K562 (cell line): Measurements from ENCODE around the gene IL20RA. TPM values are rescaled to one million over a fixed set of nuclear protein-coding genes. Genes with fewer than 3 reads are reported as not detected.

ENCODE experiments used
- ATAC-seq: fragments of 200-7000 bp; cut with Tn5 transposase; 3 replicates; pipeline ENCODE4 v1.9.1; 2020; ENCODE audit warnings: moderate library complexity
- BruUV-seq: library from RNA; stranded (reverse); fragments of 400-500 nt; replicated peaks from 2 replicates; lab custom pipeline; 2021; lab: Mats Ljungman, UMichigan
- CTCF ChIA-PET: fragments of 300-600 bp; formaldehyde crosslinking; extraction: SDS; loops from one replicate; lab custom pipeline; 2021; ENCODE audit warnings: low intra/inter-chr PET ratio; lab: Yijun Ruan, JAX
- POLR2A ChIA-PET: fragments of 300-600, 350-650 bp; sonication (Branson Sonifier 250); formaldehyde crosslinking; extraction: SDS; loops from one replicate; lab custom pipeline; 2021; ENCODE audit warnings: antibody characterized with exemption, inconsistent platforms; lab: Yijun Ruan, JAX
- DNase-seq, 4 experiments: peaks; one replicate each; pipeline versions ENCODE4 v3.0.0 to v3.0.0-alpha.2; 2011 to 2018; ENCODE audit warnings: low spot score in 3 of 4, mixed read lengths in 3 of 4; ENCODE audit errors: extremely low read depth in 1 of 4
- FAIRE-seq: peaks from 2 replicates; lab custom pipeline; 2011; peaks lifted over from hg19 to GRCh38; lab: Jason Lieb, UNC
- H2AFZ ChIP-seq: 2 replicates; pipeline ENCODE4 v1.6.0; 2011; ENCODE audit warnings: low read depth, low read length, control low read depth, inconsistent platforms
- H3K27ac ChIP-seq: fragments of 200-600 bp; 3 replicates; pipeline ENCODE4 v1.8.0; 2011; ENCODE audit warnings: low read depth, mild to moderate bottlenecking, control low read depth, inconsistent platforms, low read length, moderate library complexity, mixed read lengths; ENCODE audit errors: extremely low read depth
- H3K27me3 ChIP-seq, 2 experiments: fragments of 300-600 bp in 1 of 2; 2 replicates in 1 of 2; 3 replicates in 1 of 2; pipeline versions ENCODE4 v1.6.0 to v1.8.0; 2011; ENCODE audit warnings: inconsistent platforms in 2 of 2, low read length in 2 of 2, mild to moderate bottlenecking in 1 of 2, mixed read lengths in 1 of 2, moderate library complexity in 1 of 2; ENCODE audit not compliant: control insufficient read depth in 2 of 2, insufficient read depth in 2 of 2
- H3K36me3 ChIP-seq: fragments of 300-600 bp; 3 replicates; pipeline ENCODE4 v1.8.0; 2011; ENCODE audit warnings: mild to moderate bottlenecking, low read length, inconsistent platforms; ENCODE audit not compliant: control insufficient read depth, insufficient read depth
- H3K4me1 ChIP-seq, 2 experiments: fragments of 200-600 bp in 1 of 2; replicated peaks in 1 of 2; 2 replicates in 1 of 2; 3 replicates in 1 of 2; pipeline versions ENCODE4 v1.5.1 to v1.8.0; 2011; ENCODE audit warnings: inconsistent platforms in 2 of 2, low read length in 2 of 2, mild to moderate bottlenecking in 1 of 2, mixed read lengths in 1 of 2, moderate library complexity in 1 of 2; ENCODE audit not compliant: control insufficient read depth in 2 of 2, insufficient read depth in 2 of 2
- H3K4me2 ChIP-seq: 2 replicates; pipeline ENCODE4 v1.6.1; 2011; ENCODE audit warnings: low read length, control low read depth, inconsistent platforms, mixed read lengths; ENCODE audit not compliant: insufficient read depth
- H3K4me3 ChIP-seq: fragments of 200-600 bp; sonication (generic), shearing (Covaris generic); 2 replicates; pipeline ENCODE4 v1.5.1; 2016; ENCODE audit warnings: control low read depth, inconsistent platforms
- H3K79me2 ChIP-seq: fragments of 200-600 bp; 3 replicates; pipeline ENCODE4 v1.8.0; 2011; ENCODE audit warnings: low read length, inconsistent platforms; ENCODE audit not compliant: control insufficient read depth, insufficient read depth
- H3K9ac ChIP-seq, 2 experiments: 2 replicates each; pipeline versions ENCODE4 v1.6.0 to v1.6.1; 2011; ENCODE audit warnings: low read depth in 2 of 2, low read length in 2 of 2, control low read depth in 1 of 2, inconsistent platforms in 1 of 2, mild to moderate bottlenecking in 1 of 2, mixed read lengths in 1 of 2; ENCODE audit not compliant: insufficient read depth in 1 of 2
- H3K9me1 ChIP-seq: one replicate; pipeline ENCODE4 v1.6.0; 2011; ENCODE audit warnings: inconsistent platforms, mild to moderate bottlenecking, low read length, moderate library complexity; ENCODE audit not compliant: control insufficient read depth, insufficient read depth
- H3K9me3 ChIP-seq: replicated peaks from 2 replicates; pipeline ENCODE4 v1.5.1; 2011; ENCODE audit warnings: low read depth, low read length, inconsistent platforms; ENCODE audit not compliant: control insufficient read depth, insufficient read depth
- H4K20me1 ChIP-seq: replicated peaks from 2 replicates; pipeline ENCODE4 v1.6.1; 2011; ENCODE audit warnings: low read length, inconsistent platforms, mixed read lengths; ENCODE audit not compliant: control insufficient read depth, insufficient read depth
- CBFA2T3 ChIP-seq: fragments of 450-650 bp; IDR thresholded peaks from 2 replicates; pipeline ENCODE4 v1.6.1; 2017
- CEBPG ChIP-seq, 3 experiments: fragments of 200-800 bp in 1 of 3; sonication (Bioruptor generic) in 1 of 3; sonication (generic) in 1 of 3; formaldehyde crosslinking in 1 of 3; IDR thresholded peaks in 2 of 3; conservative IDR thresholded peaks in 1 of 3; 2 replicates each; pipeline versions ENCODE4 v1.6.1 to v1.8.0; 2016 to 2022; ENCODE audit warnings: missing compliant biosample characterization in 2 of 3, missing genetic modification characterization in 2 of 3, mild to moderate bottlenecking in 1 of 3, missing genetic modification reagents in 1 of 3
- GTF2A2 ChIP-seq: IDR thresholded peaks from 2 replicates; pipeline ENCODE4 v1.6.1; 2016; ENCODE audit warnings: mild to moderate bottlenecking, missing genetic modification characterization, missing compliant biosample characterization
- HNRNPLL ChIP-seq: fragments of 200-400 bp; formaldehyde crosslinking; IDR thresholded peaks from 2 replicates; pipeline ENCODE4 v1.6.1; 2017; ENCODE audit warnings: low read length, low read depth, mild to moderate bottlenecking; ENCODE audit not compliant: poor library complexity, severe bottlenecking
- MNT ChIP-seq, 2 experiments: fragments of 450-650 bp; conservative IDR thresholded peaks; 2 replicates each; pipeline ENCODE4 v1.6.1; 2017; ENCODE audit warnings: mild to moderate bottlenecking in 2 of 2, moderate library complexity in 2 of 2
- NEUROD1 ChIP-seq: fragments of 150-350 bp; IDR thresholded peaks from 2 replicates; pipeline ENCODE4 v1.6.1; 2014; ENCODE audit warnings: borderline replicate concordance, low read length, low read depth; ENCODE audit not compliant: partially characterized antibody
- NFIC ChIP-seq: fragments of 450-650 bp; IDR thresholded peaks from 2 replicates; pipeline ENCODE4 v1.6.1; 2017; ENCODE audit warnings: mild to moderate bottlenecking, inconsistent platforms
- RBM39 ChIP-seq: fragments of 200-400 bp; formaldehyde crosslinking; optimal IDR thresholded peaks from 2 replicates; pipeline ENCODE3; 2018; ENCODE audit warnings: low read depth, low read length
- RHOXF2B ChIP-seq: fragments of 250-450 bp; sonication (Bioruptor Pico); conservative IDR thresholded peaks from 2 replicates; pipeline ENCODE4 v1.5.1; 2021
- SMARCA4 ChIP-seq: fragments of 450-650 bp; IDR thresholded peaks from 2 replicates; pipeline ENCODE4 v1.6.1; 2016
- TCF15 ChIP-seq: fragments of 250-450 bp; sonication (Bioruptor Pico); IDR thresholded peaks from 2 replicates; pipeline ENCODE4 v1.8.0; 2022; ENCODE audit warnings: moderate library complexity, mild to moderate bottlenecking, inconsistent platforms
- TRIM24 ChIP-seq, 2 experiments: fragments of 450-650 bp; IDR thresholded peaks; 2 replicates each; pipeline ENCODE4 v1.6.1; 2016
- ZNF133 ChIP-seq: fragments of 250-450 bp; sonication (Bioruptor Pico); IDR thresholded peaks from 2 replicates; pipeline ENCODE4 v1.4.0; 2020; ENCODE audit warnings: mild to moderate bottlenecking
- ZNF324 ChIP-seq: fragments of 250-450 bp; sonication (Bioruptor Pico); IDR thresholded peaks from 2 replicates; pipeline ENCODE4 v1.4.0; 2020; ENCODE audit warnings: mild to moderate bottlenecking
- ZNF445 ChIP-seq: fragments of 250-450 bp; sonication (Bioruptor Pico); IDR thresholded peaks from 2 replicates; pipeline ENCODE4 v1.4.0; 2020; ENCODE audit warnings: low read depth, mild to moderate bottlenecking, moderate library complexity
- ZNF778 ChIP-seq: fragments of 450-650 bp; formaldehyde crosslinking; IDR thresholded peaks from 2 replicates; pipeline ENCODE4 v1.4.0; 2020; ENCODE audit warnings: mild to moderate bottlenecking, moderate library complexity
- WGBS: fragments of 100-300 bp; shearing (Covaris generic); methylation state at CpG from one replicate; pipeline ENCODE4 v1.1.6; 2016; ENCODE audit warnings: low coverage, mixed read lengths; ENCODE audit not compliant: insufficient coverage; ENCODE audit errors: missing lambda C conversion rate; 5-methylcytosine and 5-hydroxymethylcytosine counted together
- in situ Hi-C: fragments of 300-500 bp; cut with MboI; formaldehyde crosslinking; loops from 4 replicates; pipeline ENCODE4 v1.15.0; 2018; ENCODE audit warnings: inconsistent platforms, mixed read lengths
- intact Hi-C: fragments of 100-400 bp; cut with micrococcal nuclease; formaldehyde crosslinking; loops from 2 replicates; pipeline ENCODE4 v1.14.2; 2022
- polyA plus RNA-seq, 8 experiments: library from polyadenylated mRNA; depleted of rRNA in 4 of 8; stranded (reverse) in 5 of 8; unstranded in 3 of 8; fragments of >200 nt; fragmentation: Nextera tagmentation in 2 of 8; fragmentation: Illumina TruSeq in 1 of 8; extraction: Ambion mirVana in 2 of 8; extraction: Trizol in 1 of 8; gene quantifications; 2 replicates each; pipeline versions ENCODE4 v1.2.1 to v1.2.3, GENCODE V29; 2011 to 2014; ENCODE audit warnings: inconsistent platforms in 1 of 8, missing spikeins in 1 of 8
- total RNA-seq, 7 experiments: library from RNA; depleted of rRNA in 6 of 7; stranded (reverse); fragments of >200 nt in 6 of 7; fragmentation: Illumina TruSeq in 2 of 7; extraction: Trizol in 2 of 7; gene quantifications; 2 replicates each; pipeline versions ENCODE4 v1.2.1 to v1.2.3, GENCODE V29; 2011 to 2021; ENCODE audit warnings: low replicate concordance in 1 of 7

The IL20RA gene
- total and polyA plus RNA-seq, 9 of the 15 experiments (the other 6 are each of a cell fraction or from before 2014, with no cell fraction given) = not detected

GRCh38 chr6:137008204-137008603 lies 36.6 kb downstream of the IL20RA start:
- H3K9me1 ChIP-seq = no peaks in the 10 kb centered on the region
- H4K20me1 ChIP-seq = no peaks in the 10 kb centered on the region
- no peak overlapping the region for H2AFZ ChIP-seq
- no peak overlapping the region for H3K4me3 ChIP-seq
- WGBS = 1% methylated on average over 9 of the region's 9 CpGs
- no peak for TF ChIP-seq SMARCA4
- no peak for TF ChIP-seq RHOXF2B (CRISPR knock-in tag)
- no peak for TF ChIP-seq NFIC
- no peak for TF ChIP-seq ZNF445
- in situ Hi-C loops = no loop called here
- no peak overlapping the region for H3K9ac ChIP-seq
- CTCF ChIA-PET = no interaction called here
- H3K4me1 ChIP-seq = no peaks in the 10 kb centered on the region
- H3K27ac ChIP-seq = no peak overlapping the region
- H3K79me2 ChIP-seq = no peaks in the 10 kb centered on the region
- DNase-seq = no peak
- BruUV-seq = no TSS peak
- FAIRE-seq = no peak
- POLR2A ChIA-PET = no interaction called here
- no peak overlapping the region for H3K4me2 ChIP-seq
- H3K36me3 ChIP-seq = no peaks in the 10 kb centered on the region
- no peaks in the 10 kb centered on the region for H3K9me3 ChIP-seq
- H3K27me3 ChIP-seq = peaks cover 20 to 43% of the 10 kb centered on the region in 2 experiments
- no peak for ATAC-seq
- intact Hi-C loops = no loop called here

GRCh38 chr6:137006056-137006455 lies 38.7 kb downstream of the IL20RA start:
- ChIA-PET CTCF (no interaction called here), POLR2A (no interaction called here)
- in situ Hi-C loops (no loop called here), intact Hi-C loops (no loop called here)
- ATAC-seq (no peak), FAIRE-seq (no peak), DNase-seq (no peak)
- Histone ChIP-seq H3K27ac (no peak overlapping the region), H4K20me1 (no peaks in the 10 kb centered on the region), H3K36me3 (no peaks in the 10 kb centered on the region), H3K79me2 (no peaks in the 10 kb centered on the region), H2AFZ (no peak overlapping the region), H3K9ac (no peak overlapping the region), H3K4me2 (no peak overlapping the region), H3K9me1 (no peaks in the 10 kb centered on the region), H3K4me3 (no peak overlapping the region), H3K4me1 (no peaks in the 10 kb centered on the region), H3K27me3 (peaks cover 23 to 54% of the 10 kb centered on the region in 2 experiments), H3K9me3 (no peaks in the 10 kb centered on the region)
- BruUV-seq = no TSS peak
- WGBS = under 1% methylated on average over 9 of the region's 9 CpGs
- TF ChIP-seq NEUROD1 (no peak), TRIM24 (IDR thresholded peaks at IDR 0.05) (no peak), RBM39 (no peak), ZNF133 (no peak), ZNF778 (CRISPR knock-in tag) (no peak), MNT (conservative IDR thresholded peaks at IDR 0.05) (no peak), CEBPG (CRISPR knock-in tag; IDR thresholded peaks at IDR 0.05) (no peak), CEBPG (tag; conservative IDR thresholded peaks at IDR 0.05 in 1 of 2, IDR thresholded peaks at IDR 0.05 in 1 of 2) (no peak), GTF2A2 (tag) (no peak), HNRNPLL (no peak), TCF15 (CRISPR knock-in tag) (no peak), CBFA2T3 (no peak), ZNF324 (no peak)
